ENCODE results near the gene RCN1.

DNA sequence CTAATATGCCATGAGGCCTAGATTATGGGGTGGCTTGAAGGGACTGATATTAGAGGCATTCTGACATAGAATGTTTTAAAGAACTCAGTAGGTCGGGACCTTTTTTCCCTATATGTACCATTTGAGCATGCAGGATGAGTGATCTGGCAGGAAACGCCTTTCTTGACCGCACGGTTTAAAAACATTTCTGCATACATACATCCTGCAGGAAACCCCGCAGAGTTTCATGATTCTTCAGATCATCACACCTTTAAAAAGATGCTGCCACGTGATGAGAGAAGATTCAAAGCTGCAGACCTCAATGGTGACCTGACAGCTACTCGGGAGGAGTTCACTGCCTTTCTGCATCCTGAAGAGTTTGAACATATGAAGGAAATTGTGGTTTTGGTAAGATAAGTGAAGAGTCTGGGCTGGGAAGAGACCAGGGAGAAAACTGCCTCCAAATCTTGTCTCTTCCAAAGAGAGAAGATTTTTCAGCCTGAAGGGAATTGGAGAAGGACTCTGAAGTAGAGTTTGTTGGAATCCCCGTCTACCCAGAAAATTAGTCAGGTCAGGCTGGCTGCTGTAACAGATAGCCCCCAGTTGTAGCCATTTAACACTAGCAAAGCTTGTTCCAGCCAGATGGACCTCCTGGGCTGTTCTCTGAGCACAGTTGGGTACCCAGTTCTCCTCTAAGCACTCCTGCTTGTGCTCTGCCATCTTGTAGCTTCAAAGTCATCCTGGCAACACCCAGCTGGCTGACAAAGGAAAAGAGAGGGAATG is 7.4 kb downstream of the RCN1 start:
- no peak for TF ChIP-seq EP300 (IDR thresholded peaks at IDR 0.05)
- TF ChIP-seq, protein P1, sequence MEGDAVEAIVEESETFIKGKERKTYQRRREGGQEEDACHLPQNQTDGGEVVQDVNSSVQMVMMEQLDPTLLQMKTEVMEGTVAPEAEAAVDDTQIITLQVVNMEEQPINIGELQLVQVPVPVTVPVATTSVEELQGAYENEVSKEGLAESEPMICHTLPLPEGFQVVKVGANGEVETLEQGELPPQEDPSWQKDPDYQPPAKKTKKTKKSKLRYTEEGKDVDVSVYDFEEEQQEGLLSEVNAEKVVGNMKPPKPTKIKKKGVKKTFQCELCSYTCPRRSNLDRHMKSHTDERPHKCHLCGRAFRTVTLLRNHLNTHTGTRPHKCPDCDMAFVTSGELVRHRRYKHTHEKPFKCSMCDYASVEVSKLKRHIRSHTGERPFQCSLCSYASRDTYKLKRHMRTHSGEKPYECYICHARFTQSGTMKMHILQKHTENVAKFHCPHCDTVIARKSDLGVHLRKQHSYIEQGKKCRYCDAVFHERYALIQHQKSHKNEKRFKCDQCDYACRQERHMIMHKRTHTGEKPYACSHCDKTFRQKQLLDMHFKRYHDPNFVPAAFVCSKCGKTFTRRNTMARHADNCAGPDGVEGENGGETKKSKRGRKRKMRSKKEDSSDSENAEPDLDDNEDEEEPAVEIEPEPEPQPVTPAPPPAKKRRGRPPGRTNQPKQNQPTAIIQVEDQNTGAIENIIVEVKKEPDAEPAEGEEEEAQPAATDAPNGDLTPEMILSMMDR (IDR thresholded peaks at IDR 0.05), result no peak
- TF ChIP-seq POLR2A (IDR thresholded peaks at IDR 0.05), result no peak

Data from tibial nerve (tissue), 4 donors.